MM.1S (cell line): Measurements from ENCODE around the gene CLDN17.

Experiments used
- CTCF ChIP-seq: fragments of 300-600 bp; sonication (generic); IDR thresholded peaks from 2 replicates; pipeline ENCODE4 v1.5.1; 2016; ENCODE audit warnings: antibody characterized with exemption, low read length, mixed read lengths
- EZH2 ChIP-seq: fragments of 300-600 bp; sonication (generic); optimal IDR thresholded peaks from 2 replicates; pipeline ENCODE3; 2017; ENCODE audit warnings: low read depth, mild to moderate bottlenecking, antibody characterized with exemption, low read length, mixed read lengths

- TF ChIP-seq CTCF (no peak), EZH2 (no peak)
These were observed 23.2 kb upstream of the CLDN17 start for GRCh38 chr21:30189773-30190172.
